ENCODE measurements around the gene MYO15B. TPM values are rescaled to one million over a fixed set of nuclear protein-coding genes. Genes with fewer than 3 reads are reported as not detected.

Gene MYO15B
- total and polyA plus RNA-seq, 2 donors (not counting 1 experiment from before 2014, with no cell fraction given): 0.49 to 14.4 TPM

DNA sequence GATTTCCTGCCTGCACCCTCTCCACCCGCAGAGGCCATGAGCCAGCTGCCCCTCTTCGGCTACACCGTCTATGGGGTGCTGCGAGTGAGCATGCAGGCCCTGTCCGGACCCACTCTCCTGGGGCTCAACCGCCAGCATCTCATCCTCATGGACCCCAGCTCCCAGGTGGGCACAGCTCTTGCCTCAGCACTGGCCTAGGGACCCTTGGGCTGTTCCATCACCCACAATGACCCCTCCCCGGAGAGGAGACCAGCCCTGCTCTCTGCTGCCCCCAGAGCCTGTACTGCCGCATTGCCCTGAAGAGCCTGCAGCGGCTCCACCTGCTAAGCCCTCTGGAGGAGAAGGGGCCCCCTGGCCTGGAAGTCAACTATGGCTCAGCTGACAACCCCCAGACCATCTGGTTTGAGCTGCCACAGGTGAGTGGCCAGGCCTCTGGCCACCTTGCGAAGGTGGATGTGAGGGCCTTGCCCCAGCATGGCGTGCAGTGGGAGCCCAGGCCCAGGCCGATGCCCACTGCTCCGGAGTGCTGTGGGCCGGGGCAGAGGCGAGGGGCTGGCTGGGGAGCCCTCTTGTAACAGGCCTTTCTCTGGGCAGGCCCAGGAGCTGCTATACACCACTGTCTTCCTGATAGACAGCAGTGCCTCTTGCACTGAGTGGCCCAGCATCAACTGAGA is 38.4 kb downstream of the MYO15B start:
- no peak overlapping the region for H3K27ac ChIP-seq (ENCODE audit: insufficient read depth, low read length)
- DNase-seq (ENCODE audit: low read depth in 2 of 2): peak in 1 of 2 donors; percentile 5

DNA sequence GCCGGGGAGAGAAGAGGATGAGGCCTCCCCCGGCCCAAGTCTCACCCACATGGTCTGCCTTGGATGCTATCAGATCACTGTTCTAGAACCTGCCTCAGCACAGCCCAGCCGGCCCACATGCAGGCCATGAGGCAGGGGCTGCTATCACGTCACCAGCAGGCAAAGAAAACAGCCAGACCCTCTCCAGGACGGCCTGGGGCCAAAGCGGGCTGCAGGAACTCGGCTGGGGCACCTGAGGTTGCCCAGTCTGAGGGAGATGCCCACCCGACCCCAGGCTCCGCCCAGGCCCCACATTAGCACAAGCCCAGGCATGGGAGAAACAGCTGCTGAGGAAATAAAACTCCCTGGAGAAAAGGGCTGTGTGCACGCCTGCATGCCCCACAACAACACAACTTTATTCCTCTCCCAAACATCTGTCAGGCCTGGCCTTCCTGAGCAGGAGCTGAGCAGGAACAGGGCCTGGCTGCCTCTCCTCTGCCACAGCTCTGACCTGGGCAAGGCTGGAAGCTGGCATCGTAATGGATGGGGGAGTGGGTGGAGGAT is 39.0 kb downstream of the MYO15B start:
- Histone ChIP-seq H3K4me2 (ENCODE audit: extremely low read depth, insufficient read depth, low read length) (no peak overlapping the region), H3K27ac (ENCODE audit: insufficient read depth, low read length) (no peak overlapping the region), H2AFZ (ENCODE audit: low read length) (no peak overlapping the region), H3K27me3 (ENCODE audit: control insufficient read depth, insufficient read depth, low read length) (no peaks in the 10 kb centered on the region), H3K4me1 (ENCODE audit: control insufficient read depth, extremely low read depth, insufficient read depth, low read length) (no peaks in the 10 kb centered on the region), H3K9me3 (ENCODE audit: control insufficient read depth, insufficient read depth, low read depth, low read length) (no peaks in the 10 kb centered on the region), H3K79me2 (ENCODE audit: control insufficient read depth, insufficient read depth, low read length) (no peaks in the 10 kb centered on the region), H4K20me1 (ENCODE audit: control insufficient read depth, extremely low read depth, insufficient read depth, low read length) (no peaks in the 10 kb centered on the region), H3K4me3 (replicated peaks in 1 of 4; ENCODE audit: control extremely low read depth in 1 of 4, insufficient read depth in 1 of 4, low read depth in 3 of 4, low read length in 4 of 4) (no peak overlapping the region), H3K9ac (ENCODE audit: insufficient read depth, low read length) (no peak overlapping the region), H3K36me3 (ENCODE audit: control insufficient read depth, insufficient read depth, low read length) (no peaks in the 10 kb centered on the region)
- TF ChIP-seq EZH2 (IDR thresholded peaks at IDR 0.05; ENCODE audit: low read length, missing control alignments): no peak
- TF ChIP-seq, protein P1, sequence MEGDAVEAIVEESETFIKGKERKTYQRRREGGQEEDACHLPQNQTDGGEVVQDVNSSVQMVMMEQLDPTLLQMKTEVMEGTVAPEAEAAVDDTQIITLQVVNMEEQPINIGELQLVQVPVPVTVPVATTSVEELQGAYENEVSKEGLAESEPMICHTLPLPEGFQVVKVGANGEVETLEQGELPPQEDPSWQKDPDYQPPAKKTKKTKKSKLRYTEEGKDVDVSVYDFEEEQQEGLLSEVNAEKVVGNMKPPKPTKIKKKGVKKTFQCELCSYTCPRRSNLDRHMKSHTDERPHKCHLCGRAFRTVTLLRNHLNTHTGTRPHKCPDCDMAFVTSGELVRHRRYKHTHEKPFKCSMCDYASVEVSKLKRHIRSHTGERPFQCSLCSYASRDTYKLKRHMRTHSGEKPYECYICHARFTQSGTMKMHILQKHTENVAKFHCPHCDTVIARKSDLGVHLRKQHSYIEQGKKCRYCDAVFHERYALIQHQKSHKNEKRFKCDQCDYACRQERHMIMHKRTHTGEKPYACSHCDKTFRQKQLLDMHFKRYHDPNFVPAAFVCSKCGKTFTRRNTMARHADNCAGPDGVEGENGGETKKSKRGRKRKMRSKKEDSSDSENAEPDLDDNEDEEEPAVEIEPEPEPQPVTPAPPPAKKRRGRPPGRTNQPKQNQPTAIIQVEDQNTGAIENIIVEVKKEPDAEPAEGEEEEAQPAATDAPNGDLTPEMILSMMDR (conservative IDR thresholded peaks at IDR 0.05 in 1 of 2, IDR thresholded peaks at IDR 0.05 in 1 of 2; ENCODE audit: low read depth in 1 of 2, low read length in 2 of 2): no peak
- no peak for DNase-seq (ENCODE audit: low read depth in 2 of 2)

More for the DNA sequence above, 38.4 kb downstream of the MYO15B start:
- Histone ChIP-seq H3K4me3 (replicated peaks in 1 of 4; ENCODE audit: control extremely low read depth in 1 of 4, insufficient read depth in 1 of 4, low read depth in 3 of 4, low read length in 4 of 4) (no peak overlapping the region), H3K4me1 (ENCODE audit: control insufficient read depth, extremely low read depth, insufficient read depth, low read length) (no peaks in the 10 kb centered on the region), H3K27me3 (ENCODE audit: control insufficient read depth, insufficient read depth, low read length) (no peaks in the 10 kb centered on the region), H3K36me3 (ENCODE audit: control insufficient read depth, insufficient read depth, low read length) (no peaks in the 10 kb centered on the region), H2AFZ (ENCODE audit: low read length) (no peak overlapping the region), H3K9me3 (ENCODE audit: control insufficient read depth, insufficient read depth, low read depth, low read length) (no peaks in the 10 kb centered on the region), H4K20me1 (ENCODE audit: control insufficient read depth, extremely low read depth, insufficient read depth, low read length) (no peaks in the 10 kb centered on the region), H3K79me2 (ENCODE audit: control insufficient read depth, insufficient read depth, low read length) (no peaks in the 10 kb centered on the region), H3K9ac (ENCODE audit: insufficient read depth, low read length) (no peak overlapping the region), H3K4me2 (ENCODE audit: extremely low read depth, insufficient read depth, low read length) (no peak overlapping the region)
- no peak for TF ChIP-seq EZH2 (IDR thresholded peaks at IDR 0.05; ENCODE audit: low read length, missing control alignments)
- TF ChIP-seq, protein P1 (conservative IDR thresholded peaks at IDR 0.05 in 1 of 2, IDR thresholded peaks at IDR 0.05 in 1 of 2; ENCODE audit: low read depth in 1 of 2, low read length in 2 of 2): peak; percentile 41 to 74

DNA sequence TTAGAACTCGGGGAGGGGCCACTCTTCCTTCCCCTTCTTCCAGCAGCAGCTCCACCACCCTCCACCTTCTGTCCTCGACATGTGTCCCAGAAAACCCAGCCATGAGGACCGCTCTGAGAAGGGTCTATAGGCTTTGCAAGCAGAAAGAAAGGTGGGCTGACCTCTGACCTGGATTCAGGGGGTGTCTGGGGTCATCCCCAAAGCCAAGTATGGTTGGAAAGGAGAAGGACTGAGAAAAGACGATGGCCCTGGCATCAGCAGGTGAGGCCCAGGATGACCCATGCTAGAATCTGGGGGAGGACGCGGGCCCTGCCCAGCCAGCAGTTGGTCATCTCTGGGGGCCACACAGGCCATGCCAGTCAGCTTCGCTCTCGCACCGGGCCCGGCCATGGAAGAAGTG is 39.5 kb downstream of the MYO15B start:
- Histone ChIP-seq H3K27me3 (ENCODE audit: control insufficient read depth, insufficient read depth, low read length) (no peaks in the 10 kb centered on the region), H3K9me3 (ENCODE audit: control insufficient read depth, insufficient read depth, low read depth, low read length) (no peaks in the 10 kb centered on the region), H3K4me3 (replicated peaks in 1 of 4; ENCODE audit: control extremely low read depth in 1 of 4, insufficient read depth in 1 of 4, low read depth in 3 of 4, low read length in 4 of 4) (no peak overlapping the region), H3K79me2 (ENCODE audit: control insufficient read depth, insufficient read depth, low read length) (no peaks in the 10 kb centered on the region), H3K9ac (ENCODE audit: insufficient read depth, low read length) (no peak overlapping the region), H3K4me2 (ENCODE audit: extremely low read depth, insufficient read depth, low read length) (no peak overlapping the region), H3K36me3 (ENCODE audit: control insufficient read depth, insufficient read depth, low read length) (no peaks in the 10 kb centered on the region), H3K27ac (ENCODE audit: insufficient read depth, low read length) (no peak overlapping the region), H2AFZ (ENCODE audit: low read length) (no peak overlapping the region), H3K4me1 (ENCODE audit: control insufficient read depth, extremely low read depth, insufficient read depth, low read length) (no peaks in the 10 kb centered on the region), H4K20me1 (ENCODE audit: control insufficient read depth, extremely low read depth, insufficient read depth, low read length) (no peaks in the 10 kb centered on the region)
- DNase-seq (ENCODE audit: low read depth in 2 of 2): no peak
- TF ChIP-seq, protein P1 (conservative IDR thresholded peaks at IDR 0.05 in 1 of 2, IDR thresholded peaks at IDR 0.05 in 1 of 2; ENCODE audit: low read depth in 1 of 2, low read length in 2 of 2): no peak
- TF ChIP-seq EZH2 (IDR thresholded peaks at IDR 0.05; ENCODE audit: low read length, missing control alignments): no peak
